IMR-90 (cell line): ENCODE data around the gene MAP2K5. TPM values are rescaled to one million over a fixed set of nuclear protein-coding genes. Genes with fewer than 3 reads are reported as not detected.

ENCODE experiments used
- ATAC-seq: fragments of 200-7000 bp; cut with Tn5 transposase; 2 replicates; pipeline ENCODE4 v1.9.1; 2020; ENCODE audit warnings: low read depth, mild to moderate bottlenecking, moderate library complexity
- BruUV-seq: library from RNA; stranded (reverse); fragments of 400-500 nt; replicated peaks from 2 replicates; lab custom pipeline; 2021; lab: Mats Ljungman, UMichigan
- CTCF ChIA-PET: fragments of 300-600 bp; formaldehyde crosslinking; extraction: SDS; loops from one replicate; lab custom pipeline; 2021; ENCODE audit warnings: antibody characterized with exemption; lab: Yijun Ruan, JAX
- POLR2A ChIA-PET: fragments of 300-600 bp; sonication (Branson Sonifier 250); formaldehyde crosslinking; loops from one replicate; lab custom pipeline; 2022; ENCODE audit warnings: antibody characterized with exemption; ENCODE audit not compliant: unreplicated experiment; lab: Charles Lee
- DNase-seq: peaks from one replicate; pipeline ENCODE4 v3.0.0; 2013
- H2AFZ ChIP-seq: replicated peaks from 2 replicates; pipeline ENCODE3; 2013; ENCODE audit warnings: low read length, mild to moderate bottlenecking; ENCODE audit not compliant: poor library complexity
- H2AK5ac ChIP-seq: 2 replicates; pipeline ENCODE4 v1.6.1; 2013; ENCODE audit warnings: low read depth, low read length, inconsistent platforms
- H2AK9ac ChIP-seq: replicated peaks from 2 replicates; pipeline ENCODE3; 2013; ENCODE audit warnings: mild to moderate bottlenecking, low read depth, low read length, moderate library complexity; ENCODE audit not compliant: poor library complexity
- H2BK120ac ChIP-seq: 2 replicates; pipeline ENCODE4 v1.6.1; 2013; ENCODE audit warnings: low read depth, low read length, inconsistent platforms
- H2BK15ac ChIP-seq: 3 replicates; pipeline ENCODE4 v1.6.1; 2013; ENCODE audit warnings: low read depth, low read length, inconsistent platforms
- H2BK20ac ChIP-seq: 2 replicates; pipeline ENCODE4 v1.6.1; 2013; ENCODE audit warnings: low read depth, mild to moderate bottlenecking, inconsistent platforms, low read length, moderate library complexity
- H2BK5ac ChIP-seq: 2 replicates; pipeline ENCODE4 v1.6.1; 2013; ENCODE audit warnings: mild to moderate bottlenecking, low read depth, low read length, inconsistent platforms; ENCODE audit not compliant: poor library complexity, severe bottlenecking
- H3K14ac ChIP-seq: replicated peaks from 2 replicates; pipeline ENCODE4 v1.6.1; 2013; ENCODE audit warnings: low read depth, low read length, inconsistent platforms
- H3K18ac ChIP-seq: 2 replicates; pipeline ENCODE4 v1.6.1; 2013; ENCODE audit warnings: low read depth, low read length, control low read depth
- H3K23ac ChIP-seq: 2 replicates; pipeline ENCODE4 v1.6.1; 2013; ENCODE audit warnings: low read depth, low read length, inconsistent platforms
- H3K27ac ChIP-seq: 2 replicates; pipeline ENCODE4 v1.5.1; 2013; ENCODE audit warnings: mild to moderate bottlenecking, control low read depth, low read length; ENCODE audit not compliant: insufficient read depth
- H3K27me3 ChIP-seq: 2 replicates; pipeline ENCODE4 v1.6.1; 2013; ENCODE audit warnings: low read length; ENCODE audit not compliant: control insufficient read depth, insufficient read depth
- H3K36me3 ChIP-seq: 2 replicates; pipeline ENCODE4 v1.6.1; 2013; ENCODE audit warnings: low read length, mixed read lengths; ENCODE audit not compliant: control insufficient read depth, insufficient read depth
- H3K4ac ChIP-seq: 2 replicates; pipeline ENCODE4 v1.6.1; 2013; ENCODE audit warnings: low read depth, low read length, inconsistent platforms
- H3K4me1 ChIP-seq: 2 replicates; pipeline ENCODE4 v1.6.1; 2013; ENCODE audit warnings: low read length, mixed read lengths; ENCODE audit not compliant: control insufficient read depth, insufficient read depth
- H3K4me2 ChIP-seq: 2 replicates; pipeline ENCODE4 v1.6.1; 2013; ENCODE audit warnings: low read depth, mild to moderate bottlenecking, control low read depth, low read length, moderate library complexity
- H3K4me3 ChIP-seq: 2 replicates; pipeline ENCODE4 v1.5.1; 2013; ENCODE audit warnings: low read depth, mild to moderate bottlenecking, control low read depth, low read length, moderate library complexity; ENCODE audit not compliant: insufficient read depth
- H3K56ac ChIP-seq: 2 replicates; pipeline ENCODE4 v1.6.1; 2013; ENCODE audit warnings: low read length, inconsistent platforms; ENCODE audit not compliant: insufficient read depth; ENCODE audit errors: extremely low read depth
- H3K79me1 ChIP-seq, 2 experiments: 2 replicates each; pipeline ENCODE4 v1.6.1; 2013; ENCODE audit warnings: low read length in 2 of 2, inconsistent platforms in 1 of 2, low read depth in 1 of 2
- H3K9ac ChIP-seq: 2 replicates; pipeline ENCODE4 v1.6.1; 2013; ENCODE audit warnings: low read depth, low read length, control low read depth
- H3K9me1 ChIP-seq: 2 replicates; pipeline ENCODE4 v1.6.1; 2013; ENCODE audit warnings: low read length, inconsistent platforms; ENCODE audit not compliant: insufficient read depth
- H3K9me3 ChIP-seq: 2 replicates; pipeline ENCODE4 v1.6.1; 2013; ENCODE audit warnings: low read length; ENCODE audit not compliant: control insufficient read depth, insufficient read depth
- H4K20me1 ChIP-seq: 2 replicates; pipeline ENCODE4 v1.6.1; 2013; ENCODE audit warnings: low read length, inconsistent platforms; ENCODE audit not compliant: insufficient read depth
- H4K5ac ChIP-seq: 2 replicates; pipeline ENCODE4 v1.6.1; 2013; ENCODE audit warnings: mild to moderate bottlenecking, low read depth, low read length, control low read depth
- H4K8ac ChIP-seq, 2 experiments: 2 replicates each; pipeline ENCODE4 v1.6.1; 2013; ENCODE audit warnings: low read depth in 2 of 2, low read length in 2 of 2, control low read depth in 1 of 2, inconsistent platforms in 1 of 2
- H4K91ac ChIP-seq: 2 replicates; pipeline ENCODE4 v1.6.1; 2013; ENCODE audit warnings: low read depth, low read length, inconsistent platforms; ENCODE audit not compliant: insufficient read depth
- MXI1 ChIP-seq: IDR thresholded peaks from 2 replicates; pipeline ENCODE4 v1.6.1; 2012; ENCODE audit warnings: low read depth, mild to moderate bottlenecking, low read length, moderate library complexity, borderline replicate concordance
- NFE2L2 ChIP-seq: fragments of 150-350 bp; IDR thresholded peaks from 2 replicates; pipeline ENCODE4 v1.6.1; 2016; ENCODE audit warnings: low read depth, mild to moderate bottlenecking, low read length
- USF2 ChIP-seq: fragments of 150-350 bp; IDR thresholded peaks from 2 replicates; pipeline ENCODE4 v1.6.1; 2017; ENCODE audit warnings: mild to moderate bottlenecking, antibody characterized with exemption, low read length, low read depth
- dilution Hi-C: fragments of 300-500 bp; cut with HindIII; formaldehyde crosslinking; loops from one replicate; pipeline ENCODE4 v1.14.3; 2018; ENCODE audit warnings: low sequenced_read_pairs; ENCODE audit not compliant: unreplicated experiment
- in situ Hi-C: fragments of 300-500 bp; cut with MboI; formaldehyde crosslinking; loops from 3 replicates; pipeline ENCODE4 v1.14.3; 2019; ENCODE audit warnings: low sequenced_read_pairs, inconsistent platforms, mixed read lengths
- intact Hi-C: fragments of 100-400 bp; cut with micrococcal nuclease; formaldehyde crosslinking; loops from 2 replicates; pipeline ENCODE4 v1.10.0; 2022
- polyA plus RNA-seq, 3 experiments: library from polyadenylated mRNA; depleted of rRNA; stranded (reverse); fragments of >200 nt; gene quantifications; 2 replicates each; pipeline ENCODE4 v1.2.3, GENCODE V29; 2012; ENCODE audit warnings: low replicate concordance in 1 of 3
- total RNA-seq: library from RNA; depleted of rRNA; stranded (reverse); fragments of >200 nt; gene quantifications from 2 replicates; pipeline ENCODE4 v1.2.3, GENCODE V29; 2012

MAP2K5 gene
- total and polyA plus RNA-seq, 2 of the 4 experiments (the other 2 are of a cell fraction) = 1.6 to 6.1 TPM

GRCh38 chr15:67595572-67595971 is 53.1 kb downstream of the MAP2K5 start:
- Histone ChIP-seq H2AFZ (no peak overlapping the region), H3K36me3 (peaks cover 13% of the 10 kb centered on the region), H3K9me3 (no peaks in the 10 kb centered on the region), H3K4ac (no peak overlapping the region), H3K56ac (no peak overlapping the region), H3K14ac (no peak overlapping the region), H3K4me1 (peaks cover 5% of the 10 kb centered on the region), H3K4me2 (no peak overlapping the region), H4K8ac (no peak overlapping the region), H3K9ac (no peak overlapping the region), H3K79me1 (no peaks in the 10 kb centered on the region), H3K27ac (no peak overlapping the region), H2BK5ac (no peak overlapping the region), H3K4me3 (no peak overlapping the region), H4K91ac (no peak overlapping the region), H2AK5ac (no peak overlapping the region), H4K5ac (no peak overlapping the region), H2BK20ac (no peak overlapping the region), H3K18ac (no peak overlapping the region), H2BK120ac (no peak overlapping the region), H4K20me1 (no peaks in the 10 kb centered on the region; the same call in 1 of the 2 replicates), H3K23ac (no peak overlapping the region), H3K27me3 (no peaks in the 10 kb centered on the region), H2BK15ac (no peak overlapping the region), H3K9me1 (peaks cover 9% of the 10 kb centered on the region; the same call in 1 of the 2 replicates), H2AK9ac (no peak overlapping the region)
- no TSS peak for BruUV-seq
- CTCF ChIA-PET = interaction anchor here (0.5 kb wide), 1 partner anchor 97 kb away, joined by 3 read pairs; no protein-coding TSS in a partner anchor
- intact Hi-C loops = no loop called here
- TF ChIP-seq NFE2L2 = no peak
- no peak for TF ChIP-seq USF2
- no peak for TF ChIP-seq MXI1
- POLR2A ChIA-PET = no interaction called here
- no peak for ATAC-seq
- in situ Hi-C loops = no loop called here
- DNase-seq = no peak
- dilution Hi-C loops = no loop called here
